Measurements from ENCODE around the gene ANKFN1.

- TF ChIP-seq CTCF (IDR thresholded peaks at IDR 0.05 in 2 of 3, conservative IDR thresholded peaks at IDR 0.05 in 1 of 3; ENCODE audit: control insufficient read depth in 2 of 3, extremely low read depth in 1 of 3, insufficient read depth in 1 of 3, low read depth in 3 of 3, low read length in 3 of 3) (no peak), ZNF687 (IDR thresholded peaks at IDR 0.05) (no peak), E4F1 (IDR thresholded peaks at IDR 0.05; ENCODE audit: borderline replicate concordance, partially characterized antibody) (no peak), EP300 (IDR thresholded peaks at IDR 0.05; ENCODE audit: borderline replicate concordance in 1 of 2, control insufficient read depth in 1 of 2, low read depth in 2 of 2, low read length in 2 of 2) (no peak)
Measured at GRCh38 chr17:56172517-56172982, 19.3 kb downstream of the ANKFN1 start.
